IMR-90 (cell line): Measurements from ENCODE around the gene ADAMTS12. TPM values are rescaled to one million over a fixed set of nuclear protein-coding genes. Genes with fewer than 3 reads are reported as not detected.

Source experiments
- ATAC-seq: fragments of 200-7000 bp; cut with Tn5 transposase; 2 replicates; pipeline ENCODE4 v1.9.1; 2020; ENCODE audit warnings: low read depth, mild to moderate bottlenecking, moderate library complexity
- BruUV-seq: library from RNA; stranded (reverse); fragments of 400-500 nt; replicated peaks from 2 replicates; lab custom pipeline; 2021; lab: Mats Ljungman, UMichigan
- CTCF ChIA-PET: fragments of 300-600 bp; formaldehyde crosslinking; extraction: SDS; loops from one replicate; lab custom pipeline; 2021; ENCODE audit warnings: antibody characterized with exemption; lab: Yijun Ruan, JAX
- POLR2A ChIA-PET: fragments of 300-600 bp; sonication (Branson Sonifier 250); formaldehyde crosslinking; loops from one replicate; lab custom pipeline; 2022; ENCODE audit warnings: antibody characterized with exemption; ENCODE audit not compliant: unreplicated experiment; lab: Charles Lee
- DNase-seq: peaks from one replicate; pipeline ENCODE4 v3.0.0; 2013
- H2AFZ ChIP-seq: replicated peaks from 2 replicates; pipeline ENCODE3; 2013; ENCODE audit warnings: low read length, mild to moderate bottlenecking; ENCODE audit not compliant: poor library complexity
- H2AK5ac ChIP-seq: 2 replicates; pipeline ENCODE4 v1.6.1; 2013; ENCODE audit warnings: low read depth, low read length, inconsistent platforms
- H2AK9ac ChIP-seq: replicated peaks from 2 replicates; pipeline ENCODE3; 2013; ENCODE audit warnings: mild to moderate bottlenecking, low read depth, low read length, moderate library complexity; ENCODE audit not compliant: poor library complexity
- H2BK120ac ChIP-seq: 2 replicates; pipeline ENCODE4 v1.6.1; 2013; ENCODE audit warnings: low read depth, low read length, inconsistent platforms
- H2BK15ac ChIP-seq: 3 replicates; pipeline ENCODE4 v1.6.1; 2013; ENCODE audit warnings: low read depth, low read length, inconsistent platforms
- H2BK20ac ChIP-seq: 2 replicates; pipeline ENCODE4 v1.6.1; 2013; ENCODE audit warnings: low read depth, mild to moderate bottlenecking, inconsistent platforms, low read length, moderate library complexity
- H2BK5ac ChIP-seq: 2 replicates; pipeline ENCODE4 v1.6.1; 2013; ENCODE audit warnings: mild to moderate bottlenecking, low read depth, low read length, inconsistent platforms; ENCODE audit not compliant: poor library complexity, severe bottlenecking
- H3K14ac ChIP-seq: replicated peaks from 2 replicates; pipeline ENCODE4 v1.6.1; 2013; ENCODE audit warnings: low read depth, low read length, inconsistent platforms
- H3K18ac ChIP-seq: 2 replicates; pipeline ENCODE4 v1.6.1; 2013; ENCODE audit warnings: low read depth, low read length, control low read depth
- H3K23ac ChIP-seq: 2 replicates; pipeline ENCODE4 v1.6.1; 2013; ENCODE audit warnings: low read depth, low read length, inconsistent platforms
- H3K27ac ChIP-seq: 2 replicates; pipeline ENCODE4 v1.5.1; 2013; ENCODE audit warnings: mild to moderate bottlenecking, control low read depth, low read length; ENCODE audit not compliant: insufficient read depth
- H3K27me3 ChIP-seq: 2 replicates; pipeline ENCODE4 v1.6.1; 2013; ENCODE audit warnings: low read length; ENCODE audit not compliant: control insufficient read depth, insufficient read depth
- H3K36me3 ChIP-seq: 2 replicates; pipeline ENCODE4 v1.6.1; 2013; ENCODE audit warnings: low read length, mixed read lengths; ENCODE audit not compliant: control insufficient read depth, insufficient read depth
- H3K4ac ChIP-seq: 2 replicates; pipeline ENCODE4 v1.6.1; 2013; ENCODE audit warnings: low read depth, low read length, inconsistent platforms
- H3K4me1 ChIP-seq: 2 replicates; pipeline ENCODE4 v1.6.1; 2013; ENCODE audit warnings: low read length, mixed read lengths; ENCODE audit not compliant: control insufficient read depth, insufficient read depth
- H3K4me2 ChIP-seq: 2 replicates; pipeline ENCODE4 v1.6.1; 2013; ENCODE audit warnings: low read depth, mild to moderate bottlenecking, control low read depth, low read length, moderate library complexity
- H3K4me3 ChIP-seq: 2 replicates; pipeline ENCODE4 v1.5.1; 2013; ENCODE audit warnings: low read depth, mild to moderate bottlenecking, control low read depth, low read length, moderate library complexity; ENCODE audit not compliant: insufficient read depth
- H3K56ac ChIP-seq: 2 replicates; pipeline ENCODE4 v1.6.1; 2013; ENCODE audit warnings: low read length, inconsistent platforms; ENCODE audit not compliant: insufficient read depth; ENCODE audit errors: extremely low read depth
- H3K79me1 ChIP-seq, 2 experiments: 2 replicates each; pipeline ENCODE4 v1.6.1; 2013; ENCODE audit warnings: low read length in 2 of 2, inconsistent platforms in 1 of 2, low read depth in 1 of 2
- H3K9ac ChIP-seq: 2 replicates; pipeline ENCODE4 v1.6.1; 2013; ENCODE audit warnings: low read depth, low read length, control low read depth
- H3K9me1 ChIP-seq: 2 replicates; pipeline ENCODE4 v1.6.1; 2013; ENCODE audit warnings: low read length, inconsistent platforms; ENCODE audit not compliant: insufficient read depth
- H3K9me3 ChIP-seq: 2 replicates; pipeline ENCODE4 v1.6.1; 2013; ENCODE audit warnings: low read length; ENCODE audit not compliant: control insufficient read depth, insufficient read depth
- H4K20me1 ChIP-seq: 2 replicates; pipeline ENCODE4 v1.6.1; 2013; ENCODE audit warnings: low read length, inconsistent platforms; ENCODE audit not compliant: insufficient read depth
- H4K5ac ChIP-seq: 2 replicates; pipeline ENCODE4 v1.6.1; 2013; ENCODE audit warnings: mild to moderate bottlenecking, low read depth, low read length, control low read depth
- H4K8ac ChIP-seq, 2 experiments: 2 replicates each; pipeline ENCODE4 v1.6.1; 2013; ENCODE audit warnings: low read depth in 2 of 2, low read length in 2 of 2, control low read depth in 1 of 2, inconsistent platforms in 1 of 2
- H4K91ac ChIP-seq: 2 replicates; pipeline ENCODE4 v1.6.1; 2013; ENCODE audit warnings: low read depth, low read length, inconsistent platforms; ENCODE audit not compliant: insufficient read depth
- CEBPB ChIP-seq: IDR thresholded peaks from 2 replicates; pipeline ENCODE4 v1.6.1; 2012; ENCODE audit warnings: low read depth, low read length, improper control_type of control experiment
- CHD1 ChIP-seq: IDR thresholded peaks from 2 replicates; pipeline ENCODE4 v1.6.1; 2012; ENCODE audit warnings: low read depth, low read length, improper control_type of control experiment
- ELK1 ChIP-seq: fragments of 150-350 bp; IDR thresholded peaks from 2 replicates; pipeline ENCODE4 v1.6.1; 2016; ENCODE audit warnings: low read depth, mild to moderate bottlenecking, low read length, moderate library complexity, borderline replicate concordance
- FOS ChIP-seq: fragments of 150-350 bp; IDR thresholded peaks from 2 replicates; pipeline ENCODE4 v1.6.1; 2016; ENCODE audit warnings: low read depth, low read length
- MAFK ChIP-seq: IDR thresholded peaks from 2 replicates; pipeline ENCODE4 v1.6.1; 2012; ENCODE audit warnings: low read depth, low read length, improper control_type of control experiment
- MAZ ChIP-seq: IDR thresholded peaks from 2 replicates; pipeline ENCODE4 v1.6.1; 2012; ENCODE audit warnings: low read depth, mild to moderate bottlenecking, low read length, improper control_type of control experiment, moderate library complexity, borderline replicate concordance
- MXI1 ChIP-seq: IDR thresholded peaks from 2 replicates; pipeline ENCODE4 v1.6.1; 2012; ENCODE audit warnings: low read depth, mild to moderate bottlenecking, low read length, moderate library complexity, borderline replicate concordance
- NFE2L2 ChIP-seq: fragments of 150-350 bp; IDR thresholded peaks from 2 replicates; pipeline ENCODE4 v1.6.1; 2016; ENCODE audit warnings: low read depth, mild to moderate bottlenecking, low read length
- POLR2A ChIP-seq: IDR thresholded peaks from 2 replicates; pipeline ENCODE4 v1.6.1; 2012; ENCODE audit warnings: mild to moderate bottlenecking, low read depth, low read length
- RAD21 ChIP-seq: IDR thresholded peaks from 2 replicates; pipeline ENCODE4 v1.6.1; 2012; ENCODE audit warnings: low read length, improper control_type of control experiment
- RCOR1 ChIP-seq: IDR thresholded peaks from 2 replicates; pipeline ENCODE4 v1.6.1; 2012; ENCODE audit warnings: mild to moderate bottlenecking, low read length, improper control_type of control experiment; ENCODE audit not compliant: insufficient replicate concordance
- RFX5 ChIP-seq: IDR thresholded peaks from 2 replicates; pipeline ENCODE4 v1.8.0; 2012; ENCODE audit warnings: low read depth, mild to moderate bottlenecking, low read length, moderate library complexity
- SMC3 ChIP-seq: fragments of 150-350 bp; IDR thresholded peaks from 2 replicates; pipeline ENCODE4 v1.6.1; 2016; ENCODE audit warnings: low read depth, mild to moderate bottlenecking, antibody characterized with exemption, low read length, moderate library complexity
- WGBS, 2 experiments: methylation state at CpG; one replicate each; pipeline versions ENCODE4 v1.1.5 to v1.1.7; 2013; ENCODE audit warnings: missing lambda C conversion rate in 2 of 2; ENCODE audit not compliant: insufficient read length in 1 of 2; ENCODE audit errors: extremely low coverage in 2 of 2; 5-methylcytosine and 5-hydroxymethylcytosine counted together
- dilution Hi-C: fragments of 300-500 bp; cut with HindIII; formaldehyde crosslinking; loops from one replicate; pipeline ENCODE4 v1.14.3; 2018; ENCODE audit warnings: low sequenced_read_pairs; ENCODE audit not compliant: unreplicated experiment
- in situ Hi-C: fragments of 300-500 bp; cut with MboI; formaldehyde crosslinking; loops from 3 replicates; pipeline ENCODE4 v1.14.3; 2019; ENCODE audit warnings: low sequenced_read_pairs, inconsistent platforms, mixed read lengths
- intact Hi-C: fragments of 100-400 bp; cut with micrococcal nuclease; formaldehyde crosslinking; loops from 2 replicates; pipeline ENCODE4 v1.10.0; 2022
- polyA plus RNA-seq, 3 experiments: library from polyadenylated mRNA; depleted of rRNA; stranded (reverse); fragments of >200 nt; gene quantifications; 2 replicates each; pipeline ENCODE4 v1.2.3, GENCODE V29; 2012; ENCODE audit warnings: low replicate concordance in 1 of 3
- total RNA-seq: library from RNA; depleted of rRNA; stranded (reverse); fragments of >200 nt; gene quantifications from 2 replicates; pipeline ENCODE4 v1.2.3, GENCODE V29; 2012
- TF ChIP-seq, protein P1 (sequence below): fragments of 150-350 bp; IDR thresholded peaks from 2 replicates; pipeline ENCODE4 v1.6.1; 2017; ENCODE audit warnings: mild to moderate bottlenecking, antibody characterized with exemption, low read length, low read depth
- TF ChIP-seq, protein P2 (sequence below): conservative IDR thresholded peaks from 2 replicates; pipeline ENCODE4 v1.5.1; 2012; ENCODE audit warnings: mild to moderate bottlenecking, low read depth, low read length, improper control_type of control experiment

The ADAMTS12 gene
- total and polyA plus RNA-seq, 2 of the 4 experiments (the other 2 are of a cell fraction), result 27.3 to 51.3 TPM

GRCh38 chr5:33903118-33903517, 11.3 kb upstream of the ADAMTS12 start:
- no peak overlapping the region for H3K56ac ChIP-seq
- peaks cover 3% of the 10 kb centered on the region; the same call in 1 of the 2 replicates for H3K4me1 ChIP-seq
- TF ChIP-seq MAZ (no peak), RAD21 (no peak), MAFK (no peak), RCOR1 (no peak), NFE2L2 (no peak), CEBPB (no peak), POLR2A (no peak), RFX5 (no peak), MXI1 (no peak), FOS (no peak), SMC3 (no peak), CHD1 (no peak), ELK1 (no peak)
- TF ChIP-seq, protein P1, sequence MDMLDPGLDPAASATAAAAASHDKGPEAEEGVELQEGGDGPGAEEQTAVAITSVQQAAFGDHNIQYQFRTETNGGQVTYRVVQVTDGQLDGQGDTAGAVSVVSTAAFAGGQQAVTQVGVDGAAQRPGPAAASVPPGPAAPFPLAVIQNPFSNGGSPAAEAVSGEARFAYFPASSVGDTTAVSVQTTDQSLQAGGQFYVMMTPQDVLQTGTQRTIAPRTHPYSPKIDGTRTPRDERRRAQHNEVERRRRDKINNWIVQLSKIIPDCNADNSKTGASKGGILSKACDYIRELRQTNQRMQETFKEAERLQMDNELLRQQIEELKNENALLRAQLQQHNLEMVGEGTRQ, result no peak
- TF ChIP-seq, protein P2, sequence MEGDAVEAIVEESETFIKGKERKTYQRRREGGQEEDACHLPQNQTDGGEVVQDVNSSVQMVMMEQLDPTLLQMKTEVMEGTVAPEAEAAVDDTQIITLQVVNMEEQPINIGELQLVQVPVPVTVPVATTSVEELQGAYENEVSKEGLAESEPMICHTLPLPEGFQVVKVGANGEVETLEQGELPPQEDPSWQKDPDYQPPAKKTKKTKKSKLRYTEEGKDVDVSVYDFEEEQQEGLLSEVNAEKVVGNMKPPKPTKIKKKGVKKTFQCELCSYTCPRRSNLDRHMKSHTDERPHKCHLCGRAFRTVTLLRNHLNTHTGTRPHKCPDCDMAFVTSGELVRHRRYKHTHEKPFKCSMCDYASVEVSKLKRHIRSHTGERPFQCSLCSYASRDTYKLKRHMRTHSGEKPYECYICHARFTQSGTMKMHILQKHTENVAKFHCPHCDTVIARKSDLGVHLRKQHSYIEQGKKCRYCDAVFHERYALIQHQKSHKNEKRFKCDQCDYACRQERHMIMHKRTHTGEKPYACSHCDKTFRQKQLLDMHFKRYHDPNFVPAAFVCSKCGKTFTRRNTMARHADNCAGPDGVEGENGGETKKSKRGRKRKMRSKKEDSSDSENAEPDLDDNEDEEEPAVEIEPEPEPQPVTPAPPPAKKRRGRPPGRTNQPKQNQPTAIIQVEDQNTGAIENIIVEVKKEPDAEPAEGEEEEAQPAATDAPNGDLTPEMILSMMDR, result no peak
- in situ Hi-C loops (no loop called here), dilution Hi-C loops (no loop called here), intact Hi-C loops (no loop called here)
- H2BK5ac ChIP-seq, result no peak overlapping the region
- H4K5ac ChIP-seq, result no peak overlapping the region
- H2BK120ac ChIP-seq, result no peak overlapping the region
- H4K8ac ChIP-seq, result no peak overlapping the region
- H2AFZ ChIP-seq, result no peak overlapping the region
- ChIA-PET POLR2A (no interaction called here), CTCF (no interaction called here)
- H3K9ac ChIP-seq, result no peak overlapping the region
- no peak overlapping the region for H3K4me3 ChIP-seq
- H3K4me2 ChIP-seq, result no peak overlapping the region
- no CpG with 5 or more reads among the region's 2 CpGs for WGBS, 2 experiments
- DNase-seq (no peak), ATAC-seq (no peak)
- no peaks in the 10 kb centered on the region for H4K20me1 ChIP-seq
- no peaks in the 10 kb centered on the region for H3K9me1 ChIP-seq
- H3K36me3 ChIP-seq, result no peaks in the 10 kb centered on the region
- H4K91ac ChIP-seq, result no peak overlapping the region
- no peak overlapping the region for H3K23ac ChIP-seq
- no peak overlapping the region for H2BK20ac ChIP-seq
- BruUV-seq, result no TSS peak
- H2AK9ac ChIP-seq, result no peak overlapping the region
- H2AK5ac ChIP-seq, result 0 out of 2 replicates have a peak overlapping the region, but pooled peaks have one; percentile 0
- no peak overlapping the region for H3K4ac ChIP-seq
- no peaks in the 10 kb centered on the region for H3K27me3 ChIP-seq
- no peaks in the 10 kb centered on the region for H3K79me1 ChIP-seq
- no peak overlapping the region for H3K14ac ChIP-seq
- H3K27ac ChIP-seq, result no peak overlapping the region
- no peak overlapping the region for H3K18ac ChIP-seq
- peaks cover 11% of the 10 kb centered on the region for H3K9me3 ChIP-seq
- H2BK15ac ChIP-seq, result no peak overlapping the region
